ENCODE results near the gene PCDHA12. TPM values are rescaled to one million over a fixed set of nuclear protein-coding genes. Genes with fewer than 3 reads are reported as not detected.

PCDHA12 gene
- total RNA-seq, 1 donor from 2014 or later = not detected

DNA sequence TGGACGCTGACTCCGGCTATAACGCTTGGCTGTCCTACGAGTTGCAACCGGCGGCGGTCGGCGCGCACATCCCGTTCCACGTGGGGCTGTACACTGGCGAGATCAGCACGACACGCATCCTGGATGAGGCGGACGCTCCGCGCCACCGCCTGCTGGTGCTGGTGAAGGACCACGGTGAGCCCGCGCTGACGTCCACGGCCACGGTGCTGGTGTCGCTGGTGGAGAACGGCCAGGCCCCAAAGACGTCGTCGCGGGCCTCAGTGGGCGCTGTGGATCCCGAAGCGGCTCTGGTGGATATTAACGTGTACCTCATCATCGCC, 2.1 kb downstream of the PCDHA12 start:
- no peak for DNase-seq (ENCODE audit: low read depth)
- TF ChIP-seq, protein P1, sequence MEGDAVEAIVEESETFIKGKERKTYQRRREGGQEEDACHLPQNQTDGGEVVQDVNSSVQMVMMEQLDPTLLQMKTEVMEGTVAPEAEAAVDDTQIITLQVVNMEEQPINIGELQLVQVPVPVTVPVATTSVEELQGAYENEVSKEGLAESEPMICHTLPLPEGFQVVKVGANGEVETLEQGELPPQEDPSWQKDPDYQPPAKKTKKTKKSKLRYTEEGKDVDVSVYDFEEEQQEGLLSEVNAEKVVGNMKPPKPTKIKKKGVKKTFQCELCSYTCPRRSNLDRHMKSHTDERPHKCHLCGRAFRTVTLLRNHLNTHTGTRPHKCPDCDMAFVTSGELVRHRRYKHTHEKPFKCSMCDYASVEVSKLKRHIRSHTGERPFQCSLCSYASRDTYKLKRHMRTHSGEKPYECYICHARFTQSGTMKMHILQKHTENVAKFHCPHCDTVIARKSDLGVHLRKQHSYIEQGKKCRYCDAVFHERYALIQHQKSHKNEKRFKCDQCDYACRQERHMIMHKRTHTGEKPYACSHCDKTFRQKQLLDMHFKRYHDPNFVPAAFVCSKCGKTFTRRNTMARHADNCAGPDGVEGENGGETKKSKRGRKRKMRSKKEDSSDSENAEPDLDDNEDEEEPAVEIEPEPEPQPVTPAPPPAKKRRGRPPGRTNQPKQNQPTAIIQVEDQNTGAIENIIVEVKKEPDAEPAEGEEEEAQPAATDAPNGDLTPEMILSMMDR (conservative IDR thresholded peaks at IDR 0.05; ENCODE audit: low read depth, low read length) = no peak
- no peak overlapping the region for H3K4me3 ChIP-seq (ENCODE audit: low read depth, low read length)

DNA sequence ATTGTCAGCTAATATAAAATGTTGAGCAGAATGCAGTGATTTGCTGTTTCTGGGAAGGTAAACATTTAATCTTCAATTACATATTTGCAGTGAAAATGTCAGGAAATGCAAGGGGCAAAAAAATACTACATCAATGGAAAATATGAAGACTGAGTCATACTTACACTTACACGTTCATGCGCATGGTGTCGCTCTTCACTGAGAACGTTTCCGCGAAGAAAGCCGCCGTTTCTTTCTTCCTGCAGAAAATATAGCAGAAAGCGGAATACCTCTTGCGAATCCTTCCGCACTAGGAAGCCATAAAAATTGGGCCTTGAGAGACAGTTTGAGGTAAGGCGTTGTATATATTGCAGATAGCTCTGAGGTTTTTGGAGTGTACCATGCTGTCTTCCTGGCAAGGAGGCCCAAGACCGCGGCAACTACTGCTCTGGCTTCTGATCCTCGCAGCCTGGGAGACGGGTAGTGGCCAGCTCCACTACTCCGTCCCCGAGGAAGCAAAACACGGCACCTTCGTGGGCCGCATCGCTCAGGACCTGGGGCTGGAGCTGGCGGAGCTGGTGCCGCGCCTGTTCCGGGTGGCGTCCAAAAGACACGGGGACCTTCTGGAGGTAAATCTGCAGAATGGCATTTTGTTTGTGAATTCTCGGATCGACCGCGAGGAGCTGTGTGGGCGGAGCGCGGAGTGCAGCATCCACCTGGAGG, 6.9 kb downstream of the PCDHA12 start, which contains the start of gene PCDHA13:
Gene PCDHA13, plus strand, starts transcription at position 236 of the 702 bp plus-strand sequence. Its CDS starts 145 bp downstream, at position 381.
- TF ChIP-seq, protein P1 (conservative IDR thresholded peaks at IDR 0.05; ENCODE audit: low read depth, low read length) = peak; percentile 44
- peak within 1 kb of the TSS; percentile 33 for H3K4me3 ChIP-seq (ENCODE audit: low read depth, low read length)
- DNase-seq (ENCODE audit: low read depth) = no peak

DNA sequence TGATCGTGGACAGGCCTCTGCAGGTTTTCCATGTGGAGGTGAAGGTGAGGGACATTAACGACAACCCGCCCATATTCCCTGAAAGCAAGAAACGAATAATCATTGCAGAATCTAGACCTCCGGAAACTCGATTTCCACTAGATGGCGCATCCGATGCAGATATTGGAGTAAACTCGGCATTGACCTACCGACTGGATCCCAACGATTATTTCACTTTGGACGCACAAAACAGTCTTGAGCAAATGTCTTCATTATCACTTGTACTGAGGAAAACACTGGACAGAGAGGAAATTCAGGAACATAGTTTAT, 7.4 kb downstream of the PCDHA12 start:
- H3K4me3 ChIP-seq (ENCODE audit: low read depth, low read length) = peak overlapping the region; percentile 33
- DNase-seq (ENCODE audit: low read depth) = no peak
- TF ChIP-seq, protein P1 (conservative IDR thresholded peaks at IDR 0.05; ENCODE audit: low read depth, low read length) = peak; percentile 41

DNA sequence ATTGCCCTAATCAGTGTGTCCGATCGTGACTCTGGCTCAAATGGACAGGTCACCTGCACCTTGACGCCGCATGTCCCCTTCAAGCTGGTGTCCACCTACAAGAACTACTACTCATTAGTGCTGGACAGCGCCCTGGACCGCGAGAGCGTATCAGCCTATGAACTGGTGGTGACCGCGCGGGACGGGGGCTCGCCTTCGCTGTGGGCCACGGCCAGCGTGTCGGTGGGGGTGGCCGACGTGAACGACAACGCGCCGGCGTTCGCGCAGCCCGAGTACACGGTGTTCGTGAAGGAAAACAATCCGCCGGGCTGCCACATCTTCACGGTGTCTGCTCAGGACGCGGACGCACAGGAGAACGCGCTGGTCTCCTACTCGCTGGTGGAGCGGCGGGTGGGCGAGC, 8.3 kb downstream of the PCDHA12 start:
- DNase-seq (ENCODE audit: low read depth) = no peak
- no peak overlapping the region for H3K4me3 ChIP-seq (ENCODE audit: low read depth, low read length)
- TF ChIP-seq, protein P1 (conservative IDR thresholded peaks at IDR 0.05; ENCODE audit: low read depth, low read length) = no peak

DNA sequence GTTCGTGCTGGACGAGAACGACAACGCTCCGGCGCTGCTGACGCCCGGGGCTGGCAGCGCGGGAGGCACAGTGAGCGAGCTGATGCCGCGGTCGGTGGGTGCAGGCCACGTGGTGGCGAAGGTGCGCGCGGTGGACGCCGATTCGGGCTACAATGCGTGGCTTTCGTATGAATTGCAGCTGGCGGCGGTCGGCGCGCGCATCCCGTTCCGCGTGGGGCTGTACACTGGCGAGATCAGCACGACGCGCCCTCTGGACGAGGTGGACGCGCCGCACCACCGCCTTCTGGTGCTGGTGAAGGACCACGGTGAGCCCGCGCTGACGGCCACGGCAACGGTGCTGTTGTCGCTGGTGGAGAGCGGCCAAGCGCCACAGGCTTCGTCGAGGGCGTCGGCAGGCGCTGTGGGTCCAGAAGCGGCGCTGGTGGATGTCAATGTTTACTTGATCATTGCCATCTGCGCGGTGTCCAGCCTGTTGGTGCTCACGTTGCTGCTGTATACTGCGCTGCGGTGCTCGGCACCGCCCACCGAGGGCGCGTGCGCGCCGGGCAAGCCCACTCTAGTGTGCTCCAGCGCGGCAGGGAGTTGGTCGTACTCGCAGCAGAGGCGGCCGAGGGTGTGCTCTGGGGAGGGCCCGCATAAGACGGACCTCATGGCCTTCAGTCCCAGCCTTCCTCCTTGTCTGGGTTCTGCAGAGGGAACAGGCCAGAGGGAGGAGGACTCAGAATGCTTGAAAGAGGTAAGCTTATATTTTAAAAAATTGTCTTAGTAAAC, 9.0 kb downstream of the PCDHA12 start:
- TF ChIP-seq, protein P1 (conservative IDR thresholded peaks at IDR 0.05; ENCODE audit: low read depth, low read length) = no peak

DNA sequence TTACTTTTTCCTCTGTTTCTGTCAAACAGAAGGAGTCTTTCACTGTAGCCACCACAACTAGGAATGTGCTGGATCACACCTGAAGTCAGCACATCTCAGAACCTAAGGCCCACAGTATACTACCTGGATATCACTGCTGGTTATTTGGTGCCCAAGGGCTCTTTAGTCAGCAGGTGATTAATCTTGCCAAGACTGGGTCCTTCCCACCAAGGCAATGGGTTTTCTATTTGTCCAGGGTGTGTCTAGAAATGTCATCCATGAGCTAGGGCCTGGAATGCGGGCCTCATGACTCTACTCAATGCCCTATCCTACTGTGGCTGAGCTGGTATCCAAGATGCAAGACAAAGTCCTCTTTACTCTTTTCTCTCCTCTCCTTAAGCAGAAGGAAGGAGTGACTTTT, 41.2 kb downstream of the PCDHA12 start:
- H3K4me3 ChIP-seq (ENCODE audit: low read depth, low read length) = no peak overlapping the region
- TF ChIP-seq, protein P1 (conservative IDR thresholded peaks at IDR 0.05; ENCODE audit: low read depth, low read length) = no peak
- DNase-seq (ENCODE audit: low read depth) = no peak

More for the DNA sequence above, 9.0 kb downstream of the PCDHA12 start:
- no peak overlapping the region for H3K4me3 ChIP-seq (ENCODE audit: low read depth, low read length)
- DNase-seq (ENCODE audit: low read depth) = no peak

Data from epithelial cell of proximal tubule (primary cell).